VCaP (cell line): Measurements from ENCODE around the gene TRNP1.
A peak's percentile ranks its signal among the peaks of the same experiment; 100 is the strongest.

Experiments
- H3K27ac ChIP-seq: fragments of 450-650 bp; 2 replicates; pipeline ENCODE4 v1.5.1; 2017
- TF ChIP-seq, protein P1 (sequence below): fragments of 450-650 bp; conservative IDR thresholded peaks from 2 replicates; pipeline ENCODE4 v1.5.1; 2017; ENCODE audit warnings: mild to moderate bottlenecking, moderate library complexity

TRNP1 gene

GRCh38 chr1:26960625-26960966 is 32.9 kb upstream of the TRNP1 start:
- H3K27ac ChIP-seq: peak overlapping the region; percentile 89
- TF ChIP-seq, protein P1, sequence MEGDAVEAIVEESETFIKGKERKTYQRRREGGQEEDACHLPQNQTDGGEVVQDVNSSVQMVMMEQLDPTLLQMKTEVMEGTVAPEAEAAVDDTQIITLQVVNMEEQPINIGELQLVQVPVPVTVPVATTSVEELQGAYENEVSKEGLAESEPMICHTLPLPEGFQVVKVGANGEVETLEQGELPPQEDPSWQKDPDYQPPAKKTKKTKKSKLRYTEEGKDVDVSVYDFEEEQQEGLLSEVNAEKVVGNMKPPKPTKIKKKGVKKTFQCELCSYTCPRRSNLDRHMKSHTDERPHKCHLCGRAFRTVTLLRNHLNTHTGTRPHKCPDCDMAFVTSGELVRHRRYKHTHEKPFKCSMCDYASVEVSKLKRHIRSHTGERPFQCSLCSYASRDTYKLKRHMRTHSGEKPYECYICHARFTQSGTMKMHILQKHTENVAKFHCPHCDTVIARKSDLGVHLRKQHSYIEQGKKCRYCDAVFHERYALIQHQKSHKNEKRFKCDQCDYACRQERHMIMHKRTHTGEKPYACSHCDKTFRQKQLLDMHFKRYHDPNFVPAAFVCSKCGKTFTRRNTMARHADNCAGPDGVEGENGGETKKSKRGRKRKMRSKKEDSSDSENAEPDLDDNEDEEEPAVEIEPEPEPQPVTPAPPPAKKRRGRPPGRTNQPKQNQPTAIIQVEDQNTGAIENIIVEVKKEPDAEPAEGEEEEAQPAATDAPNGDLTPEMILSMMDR: peak; percentile 5; the same call in 1 of the 2 replicates

GRCh38 chr1:26961826-26962225 is 31.7 kb upstream of the TRNP1 start:
- 0 out of 2 replicates have a peak overlapping the region, but pooled peaks have one; percentile 89 for H3K27ac ChIP-seq
- TF ChIP-seq, protein P1: no peak

- TF ChIP-seq, protein P1: no peak
- H3K27ac ChIP-seq: no peak overlapping the region
Observed at GRCh38 chr1:26965213-26965612, 28.3 kb upstream of the TRNP1 start.

DNA sequence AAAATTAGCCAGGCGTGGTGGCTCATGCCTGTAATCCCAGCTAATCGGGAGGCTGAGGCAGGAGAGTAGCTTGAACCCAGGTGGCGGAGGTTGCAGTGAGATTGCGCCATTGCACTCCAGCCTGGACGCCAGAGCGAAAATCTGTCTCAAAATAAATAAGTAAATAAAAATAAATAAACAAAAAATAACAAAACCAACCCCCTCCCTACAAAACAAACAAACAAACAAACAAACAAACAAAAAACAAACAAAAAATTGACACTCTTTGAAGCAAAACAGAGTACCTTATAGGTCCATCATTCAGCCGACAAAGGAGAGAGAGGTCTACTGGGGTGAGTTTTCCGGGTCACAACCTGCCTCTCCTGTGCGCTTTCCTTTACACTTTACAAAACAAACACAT is 27.9 kb upstream of the TRNP1 start:
- TF ChIP-seq, protein P1: no peak
- H3K27ac ChIP-seq: no peak overlapping the region

DNA sequence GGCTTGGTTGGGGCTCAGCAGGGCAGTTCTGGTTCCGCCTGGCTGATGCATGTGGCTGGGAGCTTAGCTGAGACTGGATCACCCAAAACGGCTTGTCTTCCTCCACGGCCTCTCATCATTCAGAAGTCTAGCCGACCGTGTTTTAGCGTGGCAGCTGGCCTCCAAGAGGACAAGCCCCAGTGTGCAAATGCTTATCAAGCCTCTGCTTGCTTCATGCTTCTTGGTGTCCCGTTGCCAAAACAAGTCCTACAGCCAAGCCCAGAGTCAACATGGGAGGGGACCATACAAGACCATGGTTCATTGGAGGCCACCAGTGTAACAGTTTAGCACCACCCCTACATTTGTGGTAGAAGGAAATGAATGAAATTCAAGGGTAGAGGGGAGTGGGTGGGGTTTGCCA is 22.7 kb upstream of the TRNP1 start:
- no peak overlapping the region for H3K27ac ChIP-seq
- TF ChIP-seq, protein P1: no peak

- TF ChIP-seq, protein P1: no peak
- H3K27ac ChIP-seq: no peak overlapping the region
Observed at GRCh38 chr1:26971590-26971989, 21.9 kb upstream of the TRNP1 start.

DNA sequence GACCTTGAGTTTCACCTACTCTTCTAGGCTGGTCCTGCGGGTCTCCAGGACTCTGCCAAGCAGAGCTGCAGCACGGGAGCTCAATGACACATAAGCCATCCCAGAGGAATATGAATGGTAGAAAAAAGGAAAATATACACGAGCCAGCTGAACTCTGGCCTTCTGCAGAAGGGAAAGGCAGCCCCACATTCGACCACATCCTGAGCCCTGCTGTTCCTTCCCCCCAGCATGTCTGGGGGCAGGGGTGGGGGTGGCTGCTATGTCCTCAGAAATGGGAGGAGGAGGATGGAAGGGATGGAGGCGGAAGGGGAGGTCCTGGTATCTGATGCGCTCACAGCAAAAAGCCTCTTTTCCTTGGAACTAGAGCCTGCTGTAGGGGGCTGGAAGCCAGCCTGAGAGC is 21.1 kb upstream of the TRNP1 start:
- TF ChIP-seq, protein P1: no peak
- H3K27ac ChIP-seq: no peak overlapping the region

- TF ChIP-seq, protein P1: no peak
- H3K27ac ChIP-seq: no peak overlapping the region
Observed at GRCh38 chr1:26972821-26973220, 20.7 kb upstream of the TRNP1 start.
